Globus pallidus (tissue), 1 donor: ENCODE measurements around the gene L3MBTL2.
A peak's percentile ranks its signal among the peaks of the same experiment; 100 is the strongest.

ENCODE experiments used
- DNase-seq: peaks from one replicate; pipeline ENCODE4 v3.0.0-alpha.2; 2015; ENCODE audit warnings: low spot score

Gene L3MBTL2

DNA sequence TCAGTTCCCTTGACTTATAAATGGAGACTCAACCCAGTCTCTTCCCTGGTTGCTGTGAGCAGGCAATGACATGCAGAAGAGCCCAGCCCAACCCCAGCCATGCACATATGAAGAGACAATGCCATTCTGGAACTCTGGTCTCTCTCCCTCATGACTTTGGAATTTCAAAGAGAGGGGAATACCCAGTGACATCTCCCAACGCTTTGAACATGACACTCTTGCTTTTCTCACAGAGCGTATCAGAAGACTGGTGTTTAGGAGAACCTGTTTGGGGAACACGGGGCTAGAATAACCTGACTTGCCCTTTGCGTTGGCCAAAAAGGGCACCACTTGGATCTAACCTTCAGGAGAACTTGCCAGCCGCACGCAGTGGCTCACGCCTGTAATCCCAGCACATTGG is 68.0 kb downstream of the L3MBTL2 start:
- DNase-seq: no peak

GRCh38 chr22:41274856-41275255 is 69.7 kb downstream of the L3MBTL2 start:
- DNase-seq: peak; percentile 88

DNA sequence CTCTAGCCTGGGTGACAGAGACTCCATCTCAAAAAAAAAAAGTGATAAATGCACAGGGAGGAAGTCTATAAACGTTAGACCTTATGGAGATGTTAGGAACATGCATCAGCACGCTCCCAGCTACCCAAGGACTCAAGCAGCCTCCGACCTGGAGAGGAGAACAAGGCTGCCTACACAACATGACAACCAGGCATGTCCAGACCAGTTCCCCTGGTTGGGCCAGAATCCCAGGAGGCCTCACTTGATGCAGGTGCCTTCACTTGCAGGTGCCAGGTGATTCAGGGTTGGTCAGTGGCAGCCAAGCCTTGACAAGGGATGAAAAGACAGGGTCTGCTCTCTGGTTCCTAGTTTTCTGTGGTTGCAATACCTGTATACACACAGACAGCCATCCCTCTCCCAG is 75.0 kb downstream of the L3MBTL2 start:
- DNase-seq: no peak

GRCh38 chr22:41280854-41281253 is 75.7 kb downstream of the L3MBTL2 start:
- no peak for DNase-seq
